Esophagus muscularis mucosa (tissue), 3 donors: Measurements from ENCODE around the gene MST1R.

Source experiments
- CTCF ChIP-seq, 3 experiments: fragments of 200-600 bp in 2 of 3; fragments of 450-650 bp in 1 of 3; sonication (generic) in 2 of 3; IDR thresholded peaks; one replicate each; pipeline ENCODE4 v1.5.1; 2017 to 2019; ENCODE audit warnings: antibody characterized with exemption in 3 of 3, mild to moderate bottlenecking in 2 of 3, moderate library complexity in 1 of 3
- POLR2A ChIP-seq: fragments of 450-650 bp; IDR thresholded peaks from one replicate; pipeline ENCODE4 v1.6.1; 2017; ENCODE audit warnings: antibody characterized with exemption, moderate library complexity, mild to moderate bottlenecking, low read depth

GRCh38 chr3:49911611-49912010, 7.9 kb upstream of the MST1R start:
- no peak for TF ChIP-seq POLR2A
- TF ChIP-seq CTCF (IDR thresholded peaks at IDR 0.05) = no peak
